H1 (cell line): ENCODE measurements around the gene DNAJC7.
A peak's percentile ranks its signal among the peaks of the same experiment; 100 is the strongest.

Source experiments
- EZH2 ChIP-seq: fragments of 200-600 bp; sonication (generic); IDR thresholded peaks from 2 replicates; pipeline ENCODE4 v1.7.1; 2012; ENCODE audit warnings: low read depth, mild to moderate bottlenecking, moderate library complexity, low read length, inconsistent platforms; ENCODE audit not compliant: severe bottlenecking
- FOSL1 ChIP-seq: IDR thresholded peaks from 2 replicates; pipeline ENCODE4 v1.6.1; 2011; ENCODE audit warnings: mild to moderate bottlenecking, low read depth, low read length, moderate library complexity; ENCODE audit not compliant: insufficient read depth
- MAFK ChIP-seq: IDR thresholded peaks from 2 replicates; pipeline ENCODE4 v1.6.1; 2012; ENCODE audit warnings: low read depth, mild to moderate bottlenecking, improper control_type of control experiment, low read length
- MAX ChIP-seq: IDR thresholded peaks from 2 replicates; pipeline ENCODE4 v1.6.1; 2012; ENCODE audit warnings: inconsistent platforms
- NRF1 ChIP-seq: IDR thresholded peaks from 2 replicates; pipeline ENCODE4 v1.6.1; 2011; ENCODE audit warnings: mild to moderate bottlenecking, low read depth, low read length, improper control_type of control experiment
- POLR2A ChIP-seq, 2 experiments: IDR thresholded peaks; 1 replicate in 1 of 2; 2 replicates in 1 of 2; pipeline ENCODE4 v1.6.1; 2011; ENCODE audit warnings: low read depth in 2 of 2, low read length in 2 of 2, mild to moderate bottlenecking in 2 of 2; ENCODE audit errors: control extremely low read depth in 1 of 2
- POLR2AphosphoS5 ChIP-seq: IDR thresholded peaks from 2 replicates; pipeline ENCODE4 v1.6.1; 2011; ENCODE audit warnings: low read depth, low read length
- TF ChIP-seq, protein P1 (sequence below), 3 experiments: IDR thresholded peaks; 1 replicate in 2 of 3; 2 replicates in 1 of 3; pipeline versions ENCODE4 v1.5.1 to v1.6.1; 2011; ENCODE audit warnings: low read length in 3 of 3, mild to moderate bottlenecking in 3 of 3, inconsistent platforms in 2 of 3, low read depth in 1 of 3, moderate library complexity in 1 of 3; ENCODE audit not compliant: insufficient read depth in 1 of 3; ENCODE audit errors: control extremely low read depth in 1 of 3

- TF ChIP-seq FOSL1, result no peak
- TF ChIP-seq MAX, result no peak
- TF ChIP-seq MAFK, result no peak
- no peak for TF ChIP-seq NRF1
- no peak for TF ChIP-seq EZH2
- TF ChIP-seq, protein P1, sequence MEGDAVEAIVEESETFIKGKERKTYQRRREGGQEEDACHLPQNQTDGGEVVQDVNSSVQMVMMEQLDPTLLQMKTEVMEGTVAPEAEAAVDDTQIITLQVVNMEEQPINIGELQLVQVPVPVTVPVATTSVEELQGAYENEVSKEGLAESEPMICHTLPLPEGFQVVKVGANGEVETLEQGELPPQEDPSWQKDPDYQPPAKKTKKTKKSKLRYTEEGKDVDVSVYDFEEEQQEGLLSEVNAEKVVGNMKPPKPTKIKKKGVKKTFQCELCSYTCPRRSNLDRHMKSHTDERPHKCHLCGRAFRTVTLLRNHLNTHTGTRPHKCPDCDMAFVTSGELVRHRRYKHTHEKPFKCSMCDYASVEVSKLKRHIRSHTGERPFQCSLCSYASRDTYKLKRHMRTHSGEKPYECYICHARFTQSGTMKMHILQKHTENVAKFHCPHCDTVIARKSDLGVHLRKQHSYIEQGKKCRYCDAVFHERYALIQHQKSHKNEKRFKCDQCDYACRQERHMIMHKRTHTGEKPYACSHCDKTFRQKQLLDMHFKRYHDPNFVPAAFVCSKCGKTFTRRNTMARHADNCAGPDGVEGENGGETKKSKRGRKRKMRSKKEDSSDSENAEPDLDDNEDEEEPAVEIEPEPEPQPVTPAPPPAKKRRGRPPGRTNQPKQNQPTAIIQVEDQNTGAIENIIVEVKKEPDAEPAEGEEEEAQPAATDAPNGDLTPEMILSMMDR (IDR thresholded peaks at IDR 0.05; ENCODE audit: control extremely low read depth in 1 of 3, insufficient read depth in 1 of 3, low read depth in 1 of 3, low read length in 3 of 3), result no peak
- TF ChIP-seq POLR2A (IDR thresholded peaks at IDR 0.05; ENCODE audit: control extremely low read depth in 1 of 2, low read depth in 2 of 2, low read length in 2 of 2), result peak; percentile 13 to 38; a peak in 2 of 3 replicates
- peak; percentile 65; the same call in 1 of the 2 replicates for TF ChIP-seq POLR2AphosphoS5
These were observed 46.3 kb downstream of the DNAJC7 start for GRCh38 chr17:41970901-41971331.
